ENCODE measurements around the gene IGSF23. TPM values are rescaled to one million over a fixed set of nuclear protein-coding genes. Genes with fewer than 3 reads are reported as not detected.

The IGSF23 gene
- total and polyA plus RNA-seq, 2 of the 4 experiments (the other 2 are of a cell fraction) = 0.27 TPM; not detected in 1

DNA sequence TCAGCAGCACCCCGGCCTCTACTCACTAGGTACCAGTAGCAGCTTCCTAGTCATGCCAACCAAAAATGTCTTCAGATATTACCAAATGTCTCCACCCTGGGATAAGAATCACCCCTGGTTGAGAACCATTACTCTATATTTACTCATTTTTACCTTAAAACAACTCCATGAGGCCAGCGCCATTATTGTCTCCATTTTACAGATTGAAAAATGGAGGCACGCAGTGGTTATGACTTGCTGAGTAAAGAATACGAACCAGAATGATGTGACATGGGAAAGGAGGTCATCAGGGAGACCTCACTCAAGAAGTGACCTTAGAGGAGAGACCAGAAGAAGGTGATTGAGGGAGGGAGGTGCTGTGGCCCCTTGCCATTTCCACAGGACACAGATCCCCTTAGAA, 60.1 kb downstream of the IGSF23 start:
- ChIA-PET POLR2A (ENCODE audit: unreplicated experiment) (no interaction called here), CTCF (no interaction called here)
- Histone ChIP-seq H4K91ac (ENCODE audit: insufficient read depth, low read depth, low read length) (no peak overlapping the region), H2AK9ac (replicated peaks; ENCODE audit: low read depth, low read length, poor library complexity) (no peak overlapping the region), H2BK20ac (ENCODE audit: low read depth, low read length) (no peak overlapping the region), H3K4me2 (ENCODE audit: low read depth, low read length) (no peak overlapping the region), H3K18ac (ENCODE audit: low read depth, low read length) (no peak overlapping the region), H3K79me1 (ENCODE audit: low read depth in 1 of 2, low read length in 2 of 2) (no peaks in the 10 kb centered on the region), H3K36me3 (ENCODE audit: control insufficient read depth, insufficient read depth, low read length) (peaks cover 7% of the 10 kb centered on the region; the same call in 1 of the 2 replicates), H4K5ac (ENCODE audit: low read depth, low read length) (no peak overlapping the region), H2BK15ac (ENCODE audit: low read depth, low read length) (no peak overlapping the region), H3K9me3 (ENCODE audit: control insufficient read depth, insufficient read depth, low read length) (0 out of 2 replicates have a peak, but pooled peaks cover 2% of the 10 kb centered on the region), H3K9ac (ENCODE audit: low read depth, low read length) (no peak overlapping the region), H3K56ac (ENCODE audit: extremely low read depth, insufficient read depth, low read length) (no peak overlapping the region), H3K27me3 (ENCODE audit: control insufficient read depth, insufficient read depth, low read length) (no peaks in the 10 kb centered on the region), H3K4ac (ENCODE audit: low read depth, low read length) (no peak overlapping the region), H3K4me1 (ENCODE audit: control insufficient read depth, insufficient read depth, low read length) (peaks cover 3% of the 10 kb centered on the region), H3K9me1 (ENCODE audit: insufficient read depth, low read length) (peaks cover 10% of the 10 kb centered on the region; the same call in 1 of the 2 replicates), H2AFZ (replicated peaks; ENCODE audit: low read length, poor library complexity) (no peak overlapping the region), H2BK120ac (ENCODE audit: low read depth, low read length) (no peak overlapping the region), H3K27ac (ENCODE audit: insufficient read depth, low read length) (no peak overlapping the region), H3K23ac (ENCODE audit: low read depth, low read length) (no peak overlapping the region), H3K14ac (replicated peaks; ENCODE audit: low read depth, low read length) (no peak overlapping the region), H2AK5ac (ENCODE audit: low read depth, low read length) (no peak overlapping the region), H2BK5ac (ENCODE audit: low read depth, low read length, poor library complexity, severe bottlenecking) (no peak overlapping the region), H4K20me1 (ENCODE audit: insufficient read depth, low read length) (no peaks in the 10 kb centered on the region), H3K4me3 (ENCODE audit: insufficient read depth, low read depth, low read length) (no peak overlapping the region), H4K8ac (ENCODE audit: low read depth in 2 of 2, low read length in 2 of 2) (no peak overlapping the region)
- in situ Hi-C loops (cut with MboI; ENCODE audit: low sequenced_read_pairs) (no loop called here), intact Hi-C loops (cut with micrococcal nuclease) (no loop called here), dilution Hi-C loops (cut with HindIII; ENCODE audit: low sequenced_read_pairs, unreplicated experiment) (no loop called here)
- DNase-seq = no peak
- no peak for ATAC-seq (ENCODE audit: low read depth)
- no TSS peak for BruUV-seq (replicated peaks)
- no peak for TF ChIP-seq RAD21 (IDR thresholded peaks at IDR 0.05; ENCODE audit: low read length)
- no peak for TF ChIP-seq NFE2L2 (IDR thresholded peaks at IDR 0.05; ENCODE audit: low read depth, low read length)
- no peak for TF ChIP-seq RFX5 (IDR thresholded peaks at IDR 0.05; ENCODE audit: low read depth, low read length)
- TF ChIP-seq MAFK (IDR thresholded peaks at IDR 0.05; ENCODE audit: low read depth, low read length) = no peak
- no peak for TF ChIP-seq MXI1 (IDR thresholded peaks at IDR 0.05; ENCODE audit: borderline replicate concordance, low read depth, low read length)
- TF ChIP-seq ELK1 (IDR thresholded peaks at IDR 0.05; ENCODE audit: borderline replicate concordance, low read depth, low read length) = no peak
- TF ChIP-seq CTCF (conservative IDR thresholded peaks at IDR 0.05; ENCODE audit: low read depth, low read length) = no peak
- TF ChIP-seq BHLHE40 (IDR thresholded peaks at IDR 0.05; ENCODE audit: low read depth, low read length) = no peak
- TF ChIP-seq CHD1 (IDR thresholded peaks at IDR 0.05; ENCODE audit: low read depth, low read length) = no peak
- no peak for TF ChIP-seq POLR2A (IDR thresholded peaks at IDR 0.05; ENCODE audit: low read depth, low read length)
- TF ChIP-seq USF2 (IDR thresholded peaks at IDR 0.05; ENCODE audit: low read depth, low read length) = no peak
- no peak for TF ChIP-seq RCOR1 (IDR thresholded peaks at IDR 0.05; ENCODE audit: insufficient replicate concordance, low read length)
- no peak for TF ChIP-seq CEBPB (IDR thresholded peaks at IDR 0.05; ENCODE audit: low read depth, low read length)
- no CpG with 5 or more reads among the region's 4 CpGs for WGBS, 2 experiments (ENCODE audit: extremely low coverage in 2 of 2, insufficient read length in 1 of 2)

Data from IMR-90 (cell line).